Mesenchymal stem cell (in vitro differentiated cells and primary cell): ENCODE results near the gene CYP2A13.
"Not testable (repeated sequence)": the region's sequence is repeated elsewhere in the genome, so short reads cannot be mapped to it uniquely, and the experiment has no call there.

ENCODE experiments used
- DNase-seq: peaks from one replicate; pipeline ENCODE4 v3.0.0-alpha.2; 2013
- H2AFZ ChIP-seq: one replicate; pipeline ENCODE4 v1.6.1; 2013; ENCODE audit warnings: low read depth, mild to moderate bottlenecking, control low read depth, inconsistent platforms, low read length, moderate library complexity
- H2AK5ac ChIP-seq: 2 replicates; pipeline ENCODE4 v1.6.1; 2013; ENCODE audit warnings: low read length, moderate library complexity, mild to moderate bottlenecking, inconsistent platforms; ENCODE audit not compliant: severe bottlenecking
- H2BK120ac ChIP-seq: one replicate; pipeline ENCODE4 v1.6.1; 2013; ENCODE audit warnings: low read depth, mild to moderate bottlenecking, inconsistent platforms, low read length, moderate library complexity
- H2BK12ac ChIP-seq, 2 experiments: one replicate each; pipeline ENCODE4 v1.6.1; 2013; ENCODE audit warnings: inconsistent platforms in 2 of 2, low read length in 2 of 2, mild to moderate bottlenecking in 2 of 2, moderate library complexity in 2 of 2, control low read depth in 1 of 2
- H2BK15ac ChIP-seq: one replicate; pipeline ENCODE4 v1.6.1; 2013; ENCODE audit warnings: mild to moderate bottlenecking, low read depth, inconsistent platforms; ENCODE audit not compliant: poor library complexity, severe bottlenecking
- H2BK5ac ChIP-seq: 2 replicates; pipeline ENCODE4 v1.6.1; 2013; ENCODE audit warnings: low read depth, mild to moderate bottlenecking, low read length, control low read depth, inconsistent platforms; ENCODE audit not compliant: poor library complexity, severe bottlenecking
- H3K14ac ChIP-seq, 2 experiments: one replicate each; pipeline ENCODE4 v1.6.1; 2013; ENCODE audit warnings: inconsistent platforms in 2 of 2, low read length in 2 of 2, control low read depth in 1 of 2, mild to moderate bottlenecking in 1 of 2, moderate library complexity in 1 of 2
- H3K18ac ChIP-seq, 2 experiments: one replicate each; pipeline ENCODE4 v1.6.1; 2013; ENCODE audit warnings: inconsistent platforms in 2 of 2, low read length in 2 of 2, control low read depth in 1 of 2, low read depth in 1 of 2, mild to moderate bottlenecking in 1 of 2
- H3K23ac ChIP-seq, 2 experiments: one replicate each; pipeline ENCODE4 v1.6.1; 2013; ENCODE audit warnings: inconsistent platforms in 2 of 2, low read length in 2 of 2, mild to moderate bottlenecking in 2 of 2, moderate library complexity in 2 of 2, control low read depth in 1 of 2
- H3K27ac ChIP-seq: 2 replicates; pipeline ENCODE4 v1.5.1; 2013; ENCODE audit warnings: mild to moderate bottlenecking, moderate library complexity, low read length, control low read depth, inconsistent platforms; ENCODE audit not compliant: poor library complexity, severe bottlenecking
- H3K27me3 ChIP-seq, 2 experiments: 2 replicates each; pipeline versions ENCODE4 v1.6.1 to v1.7.0; 2013; ENCODE audit warnings: low read length in 2 of 2, mild to moderate bottlenecking in 2 of 2, moderate library complexity in 2 of 2, control low read depth in 1 of 2, inconsistent platforms in 1 of 2; ENCODE audit not compliant: control insufficient read depth in 1 of 2, insufficient read depth in 1 of 2
- H3K36me3 ChIP-seq, 2 experiments: 2 replicates each; pipeline versions ENCODE4 v1.6.1 to v1.7.0; 2013; ENCODE audit warnings: low read length in 2 of 2, control low read depth in 1 of 2, inconsistent platforms in 1 of 2, low read depth in 1 of 2, mild to moderate bottlenecking in 1 of 2; ENCODE audit not compliant: insufficient read depth in 2 of 2, control insufficient read depth in 1 of 2
- H3K4ac ChIP-seq, 2 experiments: one replicate each; pipeline ENCODE4 v1.6.1; 2013; ENCODE audit warnings: inconsistent platforms in 2 of 2, low read length in 2 of 2, mild to moderate bottlenecking in 2 of 2, moderate library complexity in 2 of 2, control low read depth in 1 of 2, low read depth in 1 of 2
- H3K4me1 ChIP-seq: 2 replicates; pipeline ENCODE4 v1.6.1; 2013; ENCODE audit warnings: low read depth, low read length, control low read depth; ENCODE audit not compliant: control insufficient read depth, insufficient read depth
- H3K4me2 ChIP-seq: 2 replicates; pipeline ENCODE4 v1.6.1; 2013; ENCODE audit warnings: low read length, mild to moderate bottlenecking, inconsistent platforms; ENCODE audit not compliant: poor library complexity, severe bottlenecking
- H3K4me3 ChIP-seq, 2 experiments: 2 replicates each; pipeline versions ENCODE4 v1.5.1 to v1.7.0; 2013; ENCODE audit warnings: low read length in 2 of 2, mild to moderate bottlenecking in 2 of 2, control low read depth in 1 of 2, low read depth in 1 of 2; ENCODE audit not compliant: insufficient read depth in 1 of 2
- H3K79me1 ChIP-seq: replicated peaks from 2 replicates; pipeline ENCODE4 v1.6.1; 2013; ENCODE audit warnings: mild to moderate bottlenecking, control low read depth, low read length, inconsistent platforms; ENCODE audit not compliant: poor library complexity, severe bottlenecking
- H3K9ac ChIP-seq: 2 replicates; pipeline ENCODE4 v1.7.0; 2013; ENCODE audit warnings: mild to moderate bottlenecking, low read length, moderate library complexity
- H3K9me3 ChIP-seq: 2 replicates; pipeline ENCODE4 v1.7.0; 2013; ENCODE audit warnings: mild to moderate bottlenecking, low read length; ENCODE audit not compliant: control insufficient read depth
- H4K8ac ChIP-seq: one replicate; pipeline ENCODE4 v1.6.1; 2013; ENCODE audit warnings: inconsistent platforms, mild to moderate bottlenecking, low read length, moderate library complexity
- H4K91ac ChIP-seq: one replicate; pipeline ENCODE4 v1.6.1; 2013; ENCODE audit warnings: mild to moderate bottlenecking, low read length, inconsistent platforms
- WGBS: methylation state at CpG from one replicate; pipeline ENCODE4 v1.1.7; 2013; ENCODE audit warnings: mixed read lengths; 5-methylcytosine and 5-hydroxymethylcytosine counted together

The CYP2A13 gene

GRCh38 chr19:41052162-41052561 lies 36.1 kb upstream of the CYP2A13 start:
- H3K79me1 ChIP-seq, H3K9ac ChIP-seq, H3K23ac ChIP-seq, H3K27me3 ChIP-seq, H3K4me3 ChIP-seq, H3K36me3 ChIP-seq, DNase-seq, H3K4ac ChIP-seq, H2AFZ ChIP-seq, H2AK5ac ChIP-seq, H4K8ac ChIP-seq, H2BK12ac ChIP-seq, H4K91ac ChIP-seq, H3K9me3 ChIP-seq, H2BK5ac ChIP-seq, H3K18ac ChIP-seq, H3K27ac ChIP-seq, H2BK15ac ChIP-seq, H2BK120ac ChIP-seq, H3K4me1 ChIP-seq, H3K4me2 ChIP-seq, H3K14ac ChIP-seq: not testable (repeated sequence)
- WGBS = 82% methylated on average over 7 of the region's 7 CpGs

- not testable (repeated sequence) for H4K8ac ChIP-seq
Measured at GRCh38 chr19:41053331-41053730, 34.9 kb upstream of the CYP2A13 start.

GRCh38 chr19:41064974-41065569 lies 23.2 kb upstream of the CYP2A13 start:
- Histone ChIP-seq H2AFZ (no peak overlapping the region), H3K14ac (no peak overlapping the region), H2BK5ac (no peak overlapping the region), H2AK5ac (no peak overlapping the region), H4K91ac (no peak overlapping the region), H2BK12ac (no peak overlapping the region), H3K27ac (no peak overlapping the region), H3K4me2 (no peak overlapping the region), H2BK15ac (no peak overlapping the region), H3K4me1 (no peaks in the 10 kb centered on the region), H2BK120ac (no peak overlapping the region), H3K36me3 (no peaks in the 10 kb centered on the region), H3K9me3 (no peaks in the 10 kb centered on the region), H4K8ac (no peak overlapping the region), H3K23ac (no peak overlapping the region), H3K9ac (no peak overlapping the region), H3K27me3 (peaks cover 5 to 22% of the 10 kb centered on the region in 2 experiments), H3K18ac (no peak overlapping the region), H3K4ac (no peak overlapping the region), H3K4me3 (no peak overlapping the region), H3K79me1 (no peaks in the 10 kb centered on the region)
- peak; percentile 28 for DNase-seq
- 62% methylated on average over 7 of the region's 7 CpGs for WGBS

More at GRCh38 chr19:41053331-41053730, 34.9 kb upstream of the CYP2A13 start:
- not testable (repeated sequence) for H3K9me3 ChIP-seq, H4K91ac ChIP-seq, H2BK5ac ChIP-seq, H2AK5ac ChIP-seq, H2BK15ac ChIP-seq, H3K23ac ChIP-seq, DNase-seq, H3K36me3 ChIP-seq, H2BK120ac ChIP-seq, H3K4me3 ChIP-seq, H3K79me1 ChIP-seq, H3K9ac ChIP-seq, H3K4ac ChIP-seq, H3K18ac ChIP-seq, H3K4me2 ChIP-seq, H3K4me1 ChIP-seq, H2BK12ac ChIP-seq, H3K14ac ChIP-seq, H2AFZ ChIP-seq, H3K27ac ChIP-seq
- peaks cover 0 to 10% of the 10 kb centered on the region in 2 experiments for H3K27me3 ChIP-seq
- WGBS = 86% methylated on average over 10 of the region's 10 CpGs

GRCh38 chr19:41076286-41076685 lies 12.0 kb upstream of the CYP2A13 start:
- H3K4me3 ChIP-seq = no peak overlapping the region
- H3K4me1 ChIP-seq = no peaks in the 10 kb centered on the region
- H4K91ac ChIP-seq = no peak overlapping the region
- H2BK12ac ChIP-seq = no peak overlapping the region
- peaks cover 5% of the 10 kb centered on the region for H3K9me3 ChIP-seq
- no peak overlapping the region for H2BK15ac ChIP-seq
- H3K18ac ChIP-seq = no peak overlapping the region
- DNase-seq = no peak
- no peaks in the 10 kb centered on the region for H3K79me1 ChIP-seq
- H3K23ac ChIP-seq = no peak overlapping the region
- H3K9ac ChIP-seq = no peak overlapping the region
- 56% methylated on average over 1 of the region's 3 CpGs for WGBS
- H3K14ac ChIP-seq = no peak overlapping the region
- H2AK5ac ChIP-seq = no peak overlapping the region
- H2AFZ ChIP-seq = no peak overlapping the region
- no peaks in the 10 kb centered on the region for H3K27me3 ChIP-seq
- H3K27ac ChIP-seq = no peak overlapping the region
- no peak overlapping the region for H4K8ac ChIP-seq
- no peaks in the 10 kb centered on the region for H3K36me3 ChIP-seq
- H2BK120ac ChIP-seq = no peak overlapping the region
- no peak overlapping the region for H3K4me2 ChIP-seq
- no peak overlapping the region for H3K4ac ChIP-seq
- H2BK5ac ChIP-seq = no peak overlapping the region
